GM12874 (cell line): Measurements from ENCODE around the gene DOK7.

Source experiments
- TF ChIP-seq, protein P1 (sequence below): IDR thresholded peaks from 2 replicates; pipeline ENCODE4 v1.5.1; 2011; ENCODE audit warnings: low read depth, mild to moderate bottlenecking, control low read depth, low read length, moderate library complexity; ENCODE audit not compliant: insufficient read depth

Gene DOK7, protein sequence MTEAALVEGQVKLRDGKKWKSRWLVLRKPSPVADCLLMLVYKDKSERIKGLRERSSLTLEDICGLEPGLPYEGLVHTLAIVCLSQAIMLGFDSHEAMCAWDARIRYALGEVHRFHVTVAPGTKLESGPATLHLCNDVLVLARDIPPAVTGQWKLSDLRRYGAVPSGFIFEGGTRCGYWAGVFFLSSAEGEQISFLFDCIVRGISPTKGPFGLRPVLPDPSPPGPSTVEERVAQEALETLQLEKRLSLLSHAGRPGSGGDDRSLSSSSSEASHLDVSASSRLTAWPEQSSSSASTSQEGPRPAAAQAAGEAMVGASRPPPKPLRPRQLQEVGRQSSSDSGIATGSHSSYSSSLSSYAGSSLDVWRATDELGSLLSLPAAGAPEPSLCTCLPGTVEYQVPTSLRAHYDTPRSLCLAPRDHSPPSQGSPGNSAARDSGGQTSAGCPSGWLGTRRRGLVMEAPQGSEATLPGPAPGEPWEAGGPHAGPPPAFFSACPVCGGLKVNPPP

DNA sequence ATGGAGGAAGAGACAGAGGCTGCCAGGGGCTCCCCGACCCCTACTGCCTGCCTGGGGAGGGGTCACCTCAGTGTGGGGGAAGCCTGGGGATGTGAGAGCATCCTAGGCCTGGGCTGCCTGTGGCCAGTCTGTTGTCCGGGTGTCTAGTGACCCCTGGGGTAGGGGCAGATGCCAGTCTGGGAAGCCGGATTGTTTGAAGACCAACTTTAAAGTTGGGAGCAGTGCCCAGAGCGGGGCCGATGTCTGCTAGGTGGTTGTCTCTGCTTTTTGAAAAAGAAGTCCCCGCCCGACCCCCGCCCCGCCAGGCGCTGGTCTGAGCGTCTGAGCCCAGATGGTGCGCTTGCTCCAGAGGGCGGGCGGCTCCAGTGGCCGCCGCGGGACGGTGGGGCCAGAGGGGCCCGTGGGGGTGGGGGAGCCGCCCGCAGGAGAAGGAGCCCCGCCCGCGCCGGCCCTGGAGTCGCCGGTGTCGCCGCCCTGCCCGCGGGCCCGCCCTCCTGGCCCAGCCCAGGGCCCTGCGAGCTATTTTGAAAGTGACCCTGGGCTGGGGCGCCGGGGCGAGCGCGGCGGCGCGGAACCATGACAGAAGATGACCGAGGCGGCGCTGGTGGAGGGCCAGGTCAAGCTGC is at the start of gene DOK7:
Gene DOK7, plus strand, starts transcription at position 517 of the 626 bp plus-strand sequence. Its CDS starts 70 bp downstream, at position 587.
- TF ChIP-seq, protein P1, sequence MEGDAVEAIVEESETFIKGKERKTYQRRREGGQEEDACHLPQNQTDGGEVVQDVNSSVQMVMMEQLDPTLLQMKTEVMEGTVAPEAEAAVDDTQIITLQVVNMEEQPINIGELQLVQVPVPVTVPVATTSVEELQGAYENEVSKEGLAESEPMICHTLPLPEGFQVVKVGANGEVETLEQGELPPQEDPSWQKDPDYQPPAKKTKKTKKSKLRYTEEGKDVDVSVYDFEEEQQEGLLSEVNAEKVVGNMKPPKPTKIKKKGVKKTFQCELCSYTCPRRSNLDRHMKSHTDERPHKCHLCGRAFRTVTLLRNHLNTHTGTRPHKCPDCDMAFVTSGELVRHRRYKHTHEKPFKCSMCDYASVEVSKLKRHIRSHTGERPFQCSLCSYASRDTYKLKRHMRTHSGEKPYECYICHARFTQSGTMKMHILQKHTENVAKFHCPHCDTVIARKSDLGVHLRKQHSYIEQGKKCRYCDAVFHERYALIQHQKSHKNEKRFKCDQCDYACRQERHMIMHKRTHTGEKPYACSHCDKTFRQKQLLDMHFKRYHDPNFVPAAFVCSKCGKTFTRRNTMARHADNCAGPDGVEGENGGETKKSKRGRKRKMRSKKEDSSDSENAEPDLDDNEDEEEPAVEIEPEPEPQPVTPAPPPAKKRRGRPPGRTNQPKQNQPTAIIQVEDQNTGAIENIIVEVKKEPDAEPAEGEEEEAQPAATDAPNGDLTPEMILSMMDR: no peak

DNA sequence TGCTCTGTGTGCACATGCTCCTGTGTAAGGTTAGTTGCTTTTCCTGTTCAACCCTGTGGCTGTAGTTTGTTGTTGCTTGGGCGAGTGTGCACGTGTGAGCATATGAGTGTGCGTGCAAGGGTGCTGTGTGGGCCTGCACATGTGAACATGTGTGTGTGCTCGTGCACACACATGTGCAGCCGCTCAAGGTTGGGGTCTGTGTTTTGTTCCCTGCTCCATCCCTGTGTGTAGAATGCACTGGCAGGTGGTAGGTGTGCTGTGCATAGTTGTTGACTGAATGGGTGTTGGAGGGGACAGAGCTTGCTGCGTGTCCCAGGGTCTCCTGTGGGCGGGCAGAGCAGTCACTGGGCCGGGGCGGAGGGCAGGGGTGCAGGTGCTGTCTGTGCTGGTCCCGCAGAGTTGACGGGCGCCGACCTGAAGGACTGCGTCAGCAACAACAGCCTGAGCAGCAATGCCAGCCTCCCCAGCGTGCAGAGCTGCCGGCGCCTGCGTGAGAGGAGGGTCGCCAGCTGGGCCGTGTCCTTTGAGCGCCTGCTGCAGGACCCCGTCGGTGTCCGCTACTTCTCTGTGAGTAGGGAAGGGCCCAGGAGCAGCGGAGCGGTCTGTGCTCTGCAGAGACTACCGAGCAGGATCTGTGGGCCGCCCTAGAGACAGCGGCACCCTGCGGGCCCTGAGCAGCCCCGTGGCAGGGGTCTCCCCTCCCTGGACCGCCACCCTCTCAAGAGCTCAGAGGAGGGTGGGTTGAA is 49.3 kb upstream of the DOK7 start:
- TF ChIP-seq, protein P1: no peak

DNA sequence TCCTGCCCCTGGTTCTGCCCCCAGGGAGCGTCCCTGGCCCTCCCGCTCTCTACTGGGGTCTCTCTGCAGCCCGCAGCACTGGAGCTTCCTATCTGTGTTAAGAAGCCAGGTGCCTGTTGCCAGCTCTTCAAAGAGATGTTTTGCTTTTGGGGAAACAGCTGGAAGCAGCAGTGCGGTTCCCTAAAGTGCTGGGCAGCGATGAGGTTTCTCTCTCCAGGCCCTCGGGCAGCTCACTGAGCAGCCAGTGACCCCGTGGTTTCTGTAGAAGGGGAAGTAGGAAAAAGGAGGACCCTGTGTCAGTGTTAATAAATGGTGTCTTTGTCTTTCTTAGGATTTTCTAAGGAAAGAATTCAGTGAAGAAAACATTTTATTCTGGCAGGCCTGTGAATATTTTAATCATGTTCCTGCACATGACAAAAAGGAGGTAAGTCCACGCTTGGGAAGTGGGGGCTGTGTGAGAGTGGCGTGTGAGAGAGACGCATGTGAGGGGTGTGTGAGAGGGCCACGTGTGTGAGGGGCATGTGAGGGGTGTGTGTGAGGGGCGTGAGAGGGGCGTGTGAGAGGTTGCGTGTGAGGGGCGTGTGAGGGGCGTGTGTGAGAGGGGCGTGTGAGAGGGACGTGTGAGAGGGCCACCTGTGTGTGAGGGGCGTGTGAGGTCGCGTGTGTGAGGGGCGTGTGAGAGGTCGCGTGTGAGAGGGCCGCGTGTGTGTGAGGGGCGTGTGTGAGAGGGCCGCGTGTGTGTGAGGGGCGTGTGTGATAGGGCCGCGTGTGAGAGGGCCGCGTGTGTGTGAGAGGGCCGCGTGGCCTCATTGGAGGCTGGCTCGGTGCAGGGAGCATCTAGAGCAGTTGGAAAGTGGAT is 48.5 kb upstream of the DOK7 start:
- TF ChIP-seq, protein P1: no peak

DNA sequence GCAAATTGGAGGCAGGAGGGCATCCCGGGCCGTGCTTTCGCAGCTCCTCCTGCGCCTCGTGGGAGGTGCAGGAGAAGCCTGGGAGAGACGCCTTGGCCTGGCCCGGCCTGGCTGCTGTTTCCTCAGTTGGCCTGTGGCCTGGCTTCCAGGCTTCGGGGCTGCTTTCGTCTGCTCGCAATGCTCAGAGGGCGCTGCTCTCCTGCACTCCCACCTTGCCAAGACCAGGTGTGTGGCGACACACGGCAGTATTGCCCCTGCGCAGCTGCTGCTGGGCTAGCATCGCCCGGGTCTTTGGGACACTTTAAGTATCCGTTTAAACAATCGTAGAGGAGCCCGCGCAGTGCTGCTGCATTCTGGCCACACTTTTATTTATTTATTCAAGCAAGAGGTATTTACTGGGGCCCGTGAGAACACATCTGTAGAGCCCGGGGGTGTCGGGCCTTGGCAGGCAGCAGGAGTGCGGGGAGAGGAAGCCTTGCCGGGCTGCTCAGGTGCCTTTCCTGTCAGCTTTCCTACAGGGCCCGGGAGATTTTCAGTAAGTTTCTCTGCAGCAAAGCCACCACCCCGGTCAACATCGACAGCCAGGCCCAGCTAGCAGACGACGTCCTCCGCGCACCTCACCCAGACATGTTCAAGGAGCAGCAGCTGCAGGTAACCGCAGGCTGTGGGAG is 47.5 kb upstream of the DOK7 start:
- TF ChIP-seq, protein P1: no peak

DNA sequence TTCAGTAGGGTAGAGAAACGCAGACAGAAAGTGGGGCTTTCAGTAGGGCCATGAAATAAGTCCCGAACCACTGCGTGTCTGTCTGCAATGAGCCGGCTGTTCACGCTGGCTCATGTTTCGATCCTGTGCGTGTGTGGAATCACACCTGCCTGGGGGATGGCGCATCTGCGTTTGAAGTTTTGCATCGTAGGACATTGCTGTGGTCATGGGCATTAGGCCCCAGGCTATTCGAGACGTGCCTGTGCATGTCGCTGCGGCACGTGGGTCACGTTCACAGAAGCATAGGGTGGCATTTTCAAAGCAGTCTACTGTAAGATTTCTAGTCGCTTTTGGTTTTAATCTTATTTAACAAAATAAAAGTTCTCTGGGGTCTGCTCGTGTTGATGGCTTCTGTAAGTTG is 46.8 kb upstream of the DOK7 start:
- TF ChIP-seq, protein P1: no peak

DNA sequence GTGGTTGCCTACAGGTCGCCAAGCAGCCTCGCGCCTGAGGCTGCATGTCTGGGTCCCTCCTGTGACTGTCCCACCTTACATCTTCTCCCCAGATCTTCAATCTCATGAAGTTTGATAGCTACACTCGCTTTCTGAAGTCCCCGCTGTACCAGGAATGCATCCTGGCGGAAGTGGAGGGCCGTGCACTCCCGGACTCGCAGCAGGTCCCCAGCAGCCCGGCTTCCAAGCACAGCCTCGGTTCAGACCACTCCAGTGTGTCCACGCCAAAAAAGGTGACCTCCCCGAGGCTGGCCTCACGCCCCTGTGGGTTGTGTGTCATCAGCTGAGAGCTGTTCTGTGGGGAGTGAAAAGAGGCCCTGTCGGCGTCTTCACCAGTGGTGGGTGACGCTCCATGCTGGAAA is 46.3 kb upstream of the DOK7 start:
- TF ChIP-seq, protein P1: no peak
